HepG2 (cell line): Measurements from ENCODE around the gene TSKU. TPM values are rescaled to one million over a fixed set of nuclear protein-coding genes. Genes with fewer than 3 reads are reported as not detected.

Source experiments
- AHR ChIP-seq: IDR thresholded peaks from 2 replicates; pipeline ENCODE4 v1.6.1; 2018; ENCODE audit warnings: missing genetic modification reagents, missing compliant biosample characterization
- FOXA3 ChIP-seq: IDR thresholded peaks from 2 replicates; pipeline ENCODE4 v1.6.1; 2016; ENCODE audit warnings: missing genetic modification reagents, missing compliant biosample characterization
- HHEX ChIP-seq: IDR thresholded peaks from 2 replicates; pipeline ENCODE4 v1.6.1; 2016; ENCODE audit warnings: control low read depth
- KLF9 ChIP-seq: IDR thresholded peaks from 2 replicates; pipeline ENCODE4 v1.6.1; 2016; ENCODE audit warnings: low read depth
- SP2 ChIP-seq: sonication (generic); formaldehyde crosslinking; IDR thresholded peaks from 2 replicates; pipeline ENCODE4 v1.5.1; 2020; ENCODE audit warnings: mild to moderate bottlenecking, missing genetic modification reagents
- THAP11 ChIP-seq: IDR thresholded peaks from 2 replicates; pipeline ENCODE4 v1.6.1; 2016; ENCODE audit warnings: missing biosample characterization, missing genetic modification reagents
- YEATS2 ChIP-seq: sonication (generic); formaldehyde crosslinking; IDR thresholded peaks from 2 replicates; pipeline ENCODE4 v1.4.0; 2020; ENCODE audit warnings: missing genetic modification reagents, borderline replicate concordance
- ZNF101 ChIP-seq: sonication (generic); formaldehyde crosslinking; IDR thresholded peaks from 2 replicates; pipeline ENCODE4 v1.4.0; 2020; ENCODE audit warnings: mild to moderate bottlenecking, low read depth, missing genetic modification reagents, borderline replicate concordance
- ZNF30 ChIP-seq: sonication (generic); formaldehyde crosslinking; IDR thresholded peaks from 2 replicates; pipeline ENCODE4 v1.5.0; 2020; ENCODE audit warnings: mild to moderate bottlenecking, missing genetic modification reagents
- ZNF670 ChIP-seq: sonication (generic); formaldehyde crosslinking; IDR thresholded peaks from 2 replicates; pipeline ENCODE4 v1.8.0; 2022; ENCODE audit warnings: mild to moderate bottlenecking, missing genetic modification reagents, borderline replicate concordance
- ZNF678 ChIP-seq: sonication (generic); formaldehyde crosslinking; IDR thresholded peaks from 2 replicates; pipeline ENCODE4 v1.4.0; 2020; ENCODE audit warnings: mild to moderate bottlenecking, missing genetic modification reagents
- ZZZ3 ChIP-seq: sonication (generic); formaldehyde crosslinking; IDR thresholded peaks from 2 replicates; pipeline ENCODE4 v1.4.0; 2020; ENCODE audit warnings: missing genetic modification reagents, mild to moderate bottlenecking, borderline replicate concordance
- polyA plus RNA-seq, 8 experiments: library from polyadenylated mRNA; depleted of rRNA in 3 of 8; stranded (reverse) in 7 of 8; unstranded in 1 of 8; fragments of >200 nt; fragmentation: Illumina TruSeq in 4 of 8; extraction: Trizol in 4 of 8; gene quantifications; 2 replicates each; pipeline versions ENCODE4 v1.2.1 to v1.2.3, GENCODE V29; 2011 to 2016; ENCODE audit warnings: low read depth in 4 of 8, missing spikeins in 1 of 8, mixed read lengths in 1 of 8; ENCODE audit not compliant: insufficient read depth in 1 of 8
- total RNA-seq, 5 experiments: library from RNA; depleted of rRNA; stranded (reverse); fragments of >200 nt; fragmentation: Illumina TruSeq; extraction: Trizol; gene quantifications; 2 replicates each; pipeline ENCODE4 v1.2.3, GENCODE V29; 2016; ENCODE audit warnings: low read depth in 1 of 5
- TF ChIP-seq, protein P1 (sequence below): sonication (generic); formaldehyde crosslinking; IDR thresholded peaks from 2 replicates; pipeline ENCODE4 v1.5.0; 2020; ENCODE audit warnings: mild to moderate bottlenecking, missing genetic modification reagents, borderline replicate concordance
- TF ChIP-seq, protein P2 (sequence below): sonication (generic); formaldehyde crosslinking; IDR thresholded peaks from 2 replicates; pipeline ENCODE4 v1.4.0; 2020; ENCODE audit warnings: missing genetic modification reagents
- TF ChIP-seq, protein P3 (sequence below): sonication (generic); formaldehyde crosslinking; IDR thresholded peaks from 2 replicates; pipeline ENCODE4 v1.5.0; 2020; ENCODE audit warnings: missing genetic modification reagents
- TF ChIP-seq, protein P4 (sequence below): sonication (generic); formaldehyde crosslinking; IDR thresholded peaks from 2 replicates; pipeline ENCODE4 v1.5.1; 2020; ENCODE audit warnings: missing genetic modification reagents, mild to moderate bottlenecking, borderline replicate concordance

TSKU gene
- total and polyA plus RNA-seq, 2 of the 13 experiments (the other 11 are each of a cell fraction or from before 2014, with no cell fraction given) = 20.3 to 21.4 TPM

DNA sequence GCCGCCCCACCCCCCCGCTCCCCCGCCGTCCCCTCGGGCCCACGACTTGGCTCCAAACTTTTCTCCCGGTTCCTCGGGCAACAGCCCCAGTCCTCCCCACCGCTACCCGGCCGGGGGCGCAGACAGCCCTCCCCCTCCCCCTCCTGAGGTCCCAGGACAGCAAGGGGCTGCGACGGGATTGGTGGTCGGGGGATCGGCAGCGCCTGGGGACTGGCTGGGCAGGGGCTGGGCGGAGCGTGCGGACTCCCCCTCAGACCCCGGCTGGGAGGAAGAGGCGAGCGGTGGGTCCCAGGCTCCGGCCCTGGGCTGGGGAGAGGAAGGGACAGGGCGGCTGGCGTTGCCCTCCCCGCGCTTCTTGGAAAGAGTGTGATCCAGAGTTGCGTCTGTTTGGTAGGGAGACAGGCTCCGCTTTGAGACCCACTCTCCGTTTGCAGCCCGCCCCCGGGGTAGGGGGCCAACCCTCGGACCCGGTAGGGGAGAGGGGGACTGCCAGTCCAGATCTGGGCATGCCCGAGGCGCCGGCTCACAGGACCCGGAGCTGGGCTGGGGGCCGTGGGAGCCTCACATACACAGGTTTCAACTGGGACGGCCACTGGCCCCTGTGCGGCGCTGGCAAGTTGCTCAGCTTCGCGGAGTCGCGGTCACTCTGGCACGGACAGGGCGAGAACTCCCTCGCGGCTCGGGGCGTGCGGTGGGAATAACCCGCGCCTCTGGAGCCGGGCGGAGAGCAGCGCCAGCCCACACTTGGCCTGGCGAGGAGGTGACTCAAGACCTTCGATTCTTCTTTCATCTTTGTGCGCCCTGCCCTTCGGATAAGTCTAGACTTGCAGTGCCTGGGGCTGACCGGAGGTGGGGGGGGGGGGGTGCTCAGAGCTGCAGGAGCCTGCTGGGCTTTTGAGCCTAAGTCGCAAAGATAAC lies 999 bp downstream of the TSKU start (continued):
- TF ChIP-seq, protein P1, sequence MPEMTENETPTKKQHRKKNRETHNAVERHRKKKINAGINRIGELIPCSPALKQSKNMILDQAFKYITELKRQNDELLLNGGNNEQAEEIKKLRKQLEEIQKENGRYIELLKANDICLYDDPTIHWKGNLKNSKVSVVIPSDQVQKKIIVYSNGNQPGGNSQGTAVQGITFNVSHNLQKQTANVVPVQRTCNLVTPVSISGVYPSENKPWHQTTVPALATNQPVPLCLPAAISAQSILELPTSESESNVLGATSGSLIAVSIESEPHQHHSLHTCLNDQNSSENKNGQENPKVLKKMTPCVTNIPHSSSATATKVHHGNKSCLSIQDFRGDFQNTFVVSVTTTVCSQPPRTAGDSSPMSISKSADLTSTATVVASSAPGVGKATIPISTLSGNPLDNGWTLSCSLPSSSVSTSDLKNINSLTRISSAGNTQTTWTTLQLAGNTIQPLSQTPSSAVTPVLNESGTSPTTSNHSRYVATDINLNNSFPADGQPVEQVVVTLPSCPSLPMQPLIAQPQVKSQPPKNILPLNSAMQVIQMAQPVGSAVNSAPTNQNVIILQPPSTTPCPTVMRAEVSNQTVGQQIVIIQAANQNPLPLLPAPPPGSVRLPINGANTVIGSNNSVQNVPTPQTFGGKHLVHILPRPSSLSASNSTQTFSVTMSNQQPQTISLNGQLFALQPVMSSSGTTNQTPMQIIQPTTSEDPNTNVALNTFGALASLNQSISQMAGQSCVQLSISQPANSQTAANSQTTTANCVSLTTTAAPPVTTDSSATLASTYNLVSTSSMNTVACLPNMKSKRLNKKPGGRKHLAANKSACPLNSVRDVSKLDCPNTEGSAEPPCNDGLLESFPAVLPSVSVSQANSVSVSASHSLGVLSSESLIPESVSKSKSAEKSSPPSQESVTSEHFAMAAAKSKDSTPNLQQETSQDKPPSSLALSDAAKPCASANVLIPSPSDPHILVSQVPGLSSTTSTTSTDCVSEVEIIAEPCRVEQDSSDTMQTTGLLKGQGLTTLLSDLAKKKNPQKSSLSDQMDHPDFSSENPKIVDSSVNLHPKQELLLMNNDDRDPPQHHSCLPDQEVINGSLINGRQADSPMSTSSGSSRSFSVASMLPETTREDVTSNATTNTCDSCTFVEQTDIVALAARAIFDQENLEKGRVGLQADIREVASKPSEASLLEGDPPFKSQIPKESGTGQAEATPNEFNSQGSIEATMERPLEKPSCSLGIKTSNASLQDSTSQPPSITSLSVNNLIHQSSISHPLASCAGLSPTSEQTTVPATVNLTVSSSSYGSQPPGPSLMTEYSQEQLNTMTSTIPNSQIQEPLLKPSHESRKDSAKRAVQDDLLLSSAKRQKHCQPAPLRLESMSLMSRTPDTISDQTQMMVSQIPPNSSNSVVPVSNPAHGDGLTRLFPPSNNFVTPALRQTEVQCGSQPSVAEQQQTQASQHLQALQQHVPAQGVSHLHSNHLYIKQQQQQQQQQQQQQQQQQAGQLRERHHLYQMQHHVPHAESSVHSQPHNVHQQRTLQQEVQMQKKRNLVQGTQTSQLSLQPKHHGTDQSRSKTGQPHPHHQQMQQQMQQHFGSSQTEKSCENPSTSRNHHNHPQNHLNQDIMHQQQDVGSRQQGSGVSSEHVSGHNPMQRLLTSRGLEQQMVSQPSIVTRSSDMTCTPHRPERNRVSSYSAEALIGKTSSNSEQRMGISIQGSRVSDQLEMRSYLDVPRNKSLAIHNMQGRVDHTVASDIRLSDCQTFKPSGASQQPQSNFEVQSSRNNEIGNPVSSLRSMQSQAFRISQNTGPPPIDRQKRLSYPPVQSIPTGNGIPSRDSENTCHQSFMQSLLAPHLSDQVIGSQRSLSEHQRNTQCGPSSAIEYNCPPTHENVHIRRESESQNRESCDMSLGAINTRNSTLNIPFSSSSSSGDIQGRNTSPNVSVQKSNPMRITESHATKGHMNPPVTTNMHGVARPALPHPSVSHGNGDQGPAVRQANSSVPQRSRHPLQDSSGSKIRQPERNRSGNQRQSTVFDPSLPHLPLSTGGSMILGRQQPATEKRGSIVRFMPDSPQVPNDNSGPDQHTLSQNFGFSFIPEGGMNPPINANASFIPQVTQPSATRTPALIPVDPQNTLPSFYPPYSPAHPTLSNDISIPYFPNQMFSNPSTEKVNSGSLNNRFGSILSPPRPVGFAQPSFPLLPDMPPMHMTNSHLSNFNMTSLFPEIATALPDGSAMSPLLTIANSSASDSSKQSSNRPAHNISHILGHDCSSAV = no peak
- TF ChIP-seq ZNF30 (peak; percentile 20; the same call in 1 of the 2 replicates), SP2 (CRISPR knock-in tag) (peak; percentile 40; the same call in 1 of the 2 replicates), HHEX (CRISPR knock-in tag) (no peak), FOXA3 (CRISPR knock-in tag) (0 out of 2 replicates have a peak, but pooled peaks have one; percentile 4), ZZZ3 (CRISPR knock-in tag) (no peak), ZNF678 (CRISPR knock-in tag) (0 out of 2 replicates have a peak, but pooled peaks have one; percentile 83), KLF9 (CRISPR knock-in tag) (no peak), YEATS2 (no peak), THAP11 (CRISPR knock-in tag) (0 out of 2 replicates have a peak, but pooled peaks have one; percentile 14), ZNF670 (peak; percentile 79), AHR (CRISPR knock-in tag) (peak; percentile 72; the same call in 1 of the 2 replicates), ZNF101 (CRISPR knock-in tag) (0 out of 2 replicates have a peak, but pooled peaks have one; percentile 60)
- TF ChIP-seq, protein P2, sequence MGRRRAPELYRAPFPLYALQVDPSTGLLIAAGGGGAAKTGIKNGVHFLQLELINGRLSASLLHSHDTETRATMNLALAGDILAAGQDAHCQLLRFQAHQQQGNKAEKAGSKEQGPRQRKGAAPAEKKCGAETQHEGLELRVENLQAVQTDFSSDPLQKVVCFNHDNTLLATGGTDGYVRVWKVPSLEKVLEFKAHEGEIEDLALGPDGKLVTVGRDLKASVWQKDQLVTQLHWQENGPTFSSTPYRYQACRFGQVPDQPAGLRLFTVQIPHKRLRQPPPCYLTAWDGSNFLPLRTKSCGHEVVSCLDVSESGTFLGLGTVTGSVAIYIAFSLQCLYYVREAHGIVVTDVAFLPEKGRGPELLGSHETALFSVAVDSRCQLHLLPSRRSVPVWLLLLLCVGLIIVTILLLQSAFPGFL (CRISPR knock-in tag) = no peak
- TF ChIP-seq, protein P3, sequence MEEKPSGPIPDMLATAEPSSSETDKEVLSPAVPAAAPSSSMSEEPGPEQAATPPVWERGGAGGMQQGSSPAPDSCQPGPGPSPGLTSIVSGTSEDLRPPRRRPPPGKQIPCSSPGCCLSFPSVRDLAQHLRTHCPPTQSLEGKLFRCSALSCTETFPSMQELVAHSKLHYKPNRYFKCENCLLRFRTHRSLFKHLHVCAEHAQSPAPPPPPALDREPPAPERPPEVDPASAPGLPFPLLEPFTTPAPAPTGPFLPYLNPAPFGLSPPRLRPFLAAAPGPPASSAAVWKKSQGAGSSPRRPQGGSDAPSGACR (CRISPR knock-in tag) = 0 out of 2 replicates have a peak, but pooled peaks have one; percentile 65
- TF ChIP-seq, protein P4, sequence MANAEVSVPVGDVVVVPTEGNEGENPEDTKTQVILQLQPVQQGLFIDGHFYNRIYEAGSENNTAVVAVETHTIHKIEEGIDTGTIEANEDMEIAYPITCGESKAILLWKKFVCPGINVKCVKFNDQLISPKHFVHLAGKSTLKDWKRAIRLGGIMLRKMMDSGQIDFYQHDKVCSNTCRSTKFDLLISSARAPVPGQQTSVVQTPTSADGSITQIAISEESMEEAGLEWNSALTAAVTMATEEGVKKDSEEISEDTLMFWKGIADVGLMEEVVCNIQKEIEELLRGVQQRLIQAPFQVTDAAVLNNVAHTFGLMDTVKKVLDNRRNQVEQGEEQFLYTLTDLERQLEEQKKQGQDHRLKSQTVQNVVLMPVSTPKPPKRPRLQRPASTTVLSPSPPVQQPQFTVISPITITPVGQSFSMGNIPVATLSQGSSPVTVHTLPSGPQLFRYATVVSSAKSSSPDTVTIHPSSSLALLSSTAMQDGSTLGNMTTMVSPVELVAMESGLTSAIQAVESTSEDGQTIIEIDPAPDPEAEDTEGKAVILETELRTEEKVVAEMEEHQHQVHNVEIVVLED (CRISPR knock-in tag) = peak; percentile 39; the same call in 1 of the 2 replicates
